Measurements from ENCODE around the gene UNC13D.

- TF ChIP-seq CTCF (conservative IDR thresholded peaks at IDR 0.05; ENCODE audit: low read depth, low read length), result no peak
- TF ChIP-seq SMC3 (IDR thresholded peaks at IDR 0.05; ENCODE audit: low read depth, low read length), result no peak
These were observed 64.8 kb downstream of the UNC13D start for GRCh38 chr17:75779250-75779986.

Measured in IMR-90 (cell line).